Right lung (tissue), 5 donors: ENCODE measurements around the gene GOLGA1. TPM values are rescaled to one million over a fixed set of nuclear protein-coding genes. Genes with fewer than 3 reads are reported as not detected.
"Not testable (repeated sequence)": the region's sequence is repeated elsewhere in the genome, so short reads cannot be mapped to it uniquely, and the experiment has no call there.

Experiments
- DNase-seq, 2 donors: peaks; one replicate each; pipeline ENCODE4 v3.0.0-alpha.2; 2013
- polyA plus RNA-seq, 5 donors: library from polyadenylated mRNA; unstranded; fragments of 120-200 nt; gene quantifications; one replicate each; pipeline versions ENCODE4 v1.2.1 to v1.2.3, GENCODE V29; 2013; ENCODE audit warnings: inconsistent platforms in 1 of 5, low replicate concordance in 1 of 5; ENCODE audit not compliant: insufficient read length in 5 of 5, insufficient read depth in 1 of 5

GOLGA1 gene
- polyA plus RNA-seq, 5 donors = 14.1 to 18.9 (median 16.0) TPM

- peak in 1 of 2 donors; percentile 57 for DNase-seq
Observed at GRCh38 chr9:124941679-124942561, 1.0 kb upstream of the GOLGA1 start.

GRCh38 chr9:124940521-124940893 lies 376 bp downstream of the GOLGA1 start:
- no peak for DNase-seq

GRCh38 chr9:124939944-124940343 lies 939 bp downstream of the GOLGA1 start:
- DNase-seq = no peak

GRCh38 chr9:124934290-124934689 lies 6.6 kb downstream of the GOLGA1 start:
- no peak for DNase-seq

- no peak for DNase-seq
Observed at GRCh38 chr9:124932333-124932732, 8.6 kb downstream of the GOLGA1 start.

- no peak for DNase-seq
Observed at GRCh38 chr9:124929464-124929863, 11.4 kb downstream of the GOLGA1 start.

- DNase-seq = no peak
Observed at GRCh38 chr9:124928116-124928515, 12.8 kb downstream of the GOLGA1 start.

- DNase-seq = not testable (repeated sequence)
Observed at GRCh38 chr9:124920394-124920793, 20.5 kb downstream of the GOLGA1 start.

GRCh38 chr9:124914753-124915405 lies 26.0 kb downstream of the GOLGA1 start:
- no peak for DNase-seq

GRCh38 chr9:124913378-124913777 lies 27.5 kb downstream of the GOLGA1 start:
- DNase-seq = no peak

GRCh38 chr9:124911766-124912165 lies 29.1 kb downstream of the GOLGA1 start:
- DNase-seq = no peak

GRCh38 chr9:124908098-124908497 lies 32.8 kb downstream of the GOLGA1 start:
- DNase-seq = no peak

- no peak for DNase-seq
Observed at GRCh38 chr9:124906966-124907365, 33.9 kb downstream of the GOLGA1 start.

- no peak for DNase-seq
Observed at GRCh38 chr9:124899845-124900244, 41.0 kb downstream of the GOLGA1 start.

- no peak for DNase-seq
Observed at GRCh38 chr9:124897570-124898460, 43.1 kb downstream of the GOLGA1 start.

GRCh38 chr9:124894741-124895170 lies 46.1 kb downstream of the GOLGA1 start:
- DNase-seq = no peak

- no peak for DNase-seq
Observed at GRCh38 chr9:124894035-124894740, 46.7 kb downstream of the GOLGA1 start.

GRCh38 chr9:124890179-124890578 lies 50.7 kb downstream of the GOLGA1 start:
- DNase-seq = no peak

- DNase-seq = no peak
Observed at GRCh38 chr9:124889006-124889405, 51.9 kb downstream of the GOLGA1 start.

GRCh38 chr9:124887832-124888231 lies 53.1 kb downstream of the GOLGA1 start:
- no peak for DNase-seq

- no peak for DNase-seq
Observed at GRCh38 chr9:124886866-124887492, 53.9 kb downstream of the GOLGA1 start.
